NB4 (cell line): ENCODE data around the gene ADCY1.

Experiments used
- POLR2A ChIP-seq: IDR thresholded peaks from 2 replicates; pipeline ENCODE4 v1.6.1; 2011; ENCODE audit warnings: mild to moderate bottlenecking; ENCODE audit not compliant: insufficient read length; ENCODE audit errors: extremely low read depth
- TF ChIP-seq, protein P1 (sequence below): IDR thresholded peaks from one replicate; pipeline ENCODE4 v1.5.1; 2012; ENCODE audit warnings: low read depth, low read length

DNA sequence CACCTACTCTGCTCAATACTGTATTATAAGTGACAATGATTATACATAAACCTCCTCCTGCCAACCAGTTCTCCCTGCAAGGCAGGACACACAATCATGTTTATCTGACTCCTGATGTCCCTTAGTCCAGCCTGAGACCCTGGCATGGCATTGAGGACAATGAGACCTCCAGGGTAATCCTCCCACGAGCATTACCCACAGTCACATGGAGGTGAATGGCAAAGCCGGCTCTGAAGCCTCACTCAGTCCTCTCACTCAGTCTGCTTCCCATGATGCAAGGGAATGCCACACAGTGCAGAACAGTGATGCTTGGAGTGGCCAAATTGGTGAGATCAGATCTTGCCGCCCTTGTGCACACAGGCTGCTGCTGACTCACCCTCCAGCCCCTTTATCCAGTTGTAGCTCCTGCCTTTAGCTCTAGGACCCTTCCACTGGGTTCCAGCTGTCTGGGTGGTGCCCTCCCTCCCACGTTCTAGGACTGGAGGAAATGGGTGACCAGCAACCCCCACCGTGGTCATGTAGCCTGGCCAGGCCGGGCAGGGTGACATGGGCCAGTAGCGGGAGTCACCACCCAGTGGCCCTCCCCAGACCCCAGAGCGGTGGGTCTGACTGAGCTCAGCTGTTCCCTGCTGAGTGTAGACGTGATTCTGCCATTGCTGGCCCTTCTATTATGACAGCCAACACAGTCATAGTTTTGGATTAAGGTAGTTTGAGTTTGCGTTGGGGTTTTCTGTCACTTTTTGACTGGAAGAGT lies 5.5 kb upstream of the ADCY1 start:
- TF ChIP-seq, protein P1, sequence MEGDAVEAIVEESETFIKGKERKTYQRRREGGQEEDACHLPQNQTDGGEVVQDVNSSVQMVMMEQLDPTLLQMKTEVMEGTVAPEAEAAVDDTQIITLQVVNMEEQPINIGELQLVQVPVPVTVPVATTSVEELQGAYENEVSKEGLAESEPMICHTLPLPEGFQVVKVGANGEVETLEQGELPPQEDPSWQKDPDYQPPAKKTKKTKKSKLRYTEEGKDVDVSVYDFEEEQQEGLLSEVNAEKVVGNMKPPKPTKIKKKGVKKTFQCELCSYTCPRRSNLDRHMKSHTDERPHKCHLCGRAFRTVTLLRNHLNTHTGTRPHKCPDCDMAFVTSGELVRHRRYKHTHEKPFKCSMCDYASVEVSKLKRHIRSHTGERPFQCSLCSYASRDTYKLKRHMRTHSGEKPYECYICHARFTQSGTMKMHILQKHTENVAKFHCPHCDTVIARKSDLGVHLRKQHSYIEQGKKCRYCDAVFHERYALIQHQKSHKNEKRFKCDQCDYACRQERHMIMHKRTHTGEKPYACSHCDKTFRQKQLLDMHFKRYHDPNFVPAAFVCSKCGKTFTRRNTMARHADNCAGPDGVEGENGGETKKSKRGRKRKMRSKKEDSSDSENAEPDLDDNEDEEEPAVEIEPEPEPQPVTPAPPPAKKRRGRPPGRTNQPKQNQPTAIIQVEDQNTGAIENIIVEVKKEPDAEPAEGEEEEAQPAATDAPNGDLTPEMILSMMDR: no peak
- no peak for TF ChIP-seq POLR2A
